GM18511 (cell line): ENCODE results near the gene ACTRT1.

Experiments
- ATAC-seq: cut with Tn5 transposase; IDR thresholded peaks from one replicate; pipeline ENCODE4 v1.9.1; 2021; ENCODE audit warnings: mild to moderate bottlenecking, moderate library complexity; ENCODE audit not compliant: unreplicated experiment

Gene ACTRT1

GRCh38 chrX:128052303-128052702, at the start of gene ACTRT1:
ACTRT1 (minus strand) TSS chrX:128052403; CDS start chrX:128052206, 197 bp downstream.
- no peak for ATAC-seq

- no peak for ATAC-seq
Observed at GRCh38 chrX:128078545-128078944, 26.3 kb upstream of the ACTRT1 start.

DNA sequence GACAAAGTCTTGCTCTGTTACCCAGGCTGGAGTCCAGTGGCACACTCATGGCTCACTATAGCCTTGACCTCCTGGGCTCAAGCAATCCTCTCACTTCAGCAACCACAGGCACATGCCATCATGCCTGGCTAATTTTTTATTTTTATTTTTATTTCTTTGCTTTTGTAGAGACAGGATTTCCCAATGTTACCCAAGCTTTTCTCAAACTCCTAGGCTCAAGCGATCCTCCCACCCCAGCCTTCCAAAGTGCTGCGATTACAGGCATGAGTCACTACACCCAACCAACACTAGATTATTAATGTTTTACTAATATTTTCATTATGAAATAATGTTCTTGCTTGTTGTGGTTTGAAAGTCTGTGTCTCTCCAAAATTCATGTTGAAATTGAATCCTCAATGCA, 5.2 kb upstream of the ACTRT1 start:
- ATAC-seq: no peak

DNA sequence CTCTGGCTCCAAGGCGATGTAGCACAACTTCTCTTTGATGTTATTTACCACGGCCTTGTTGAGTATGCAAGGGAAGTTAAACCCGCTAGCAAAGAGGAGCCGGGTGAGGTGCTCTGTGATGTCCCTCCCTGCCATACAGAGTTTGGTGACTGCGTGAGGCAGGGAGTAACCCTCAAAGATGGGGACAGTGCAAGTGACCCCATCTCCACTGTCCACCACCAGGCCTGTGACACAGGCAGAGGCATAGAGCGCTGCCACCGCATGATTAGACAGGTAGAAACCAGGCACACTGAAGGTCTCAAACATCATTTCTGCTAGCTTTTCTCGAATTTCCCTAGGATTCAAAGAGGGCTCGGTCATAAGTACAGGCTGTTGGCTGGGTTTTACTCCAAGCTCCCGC, 677 bp downstream of the ACTRT1 start:
- ATAC-seq: no peak

GRCh38 chrX:128035318-128035717, 16.9 kb downstream of the ACTRT1 start:
- no peak for ATAC-seq

- ATAC-seq: no peak
Observed at GRCh38 chrX:128021566-128021965, 30.6 kb downstream of the ACTRT1 start.

DNA sequence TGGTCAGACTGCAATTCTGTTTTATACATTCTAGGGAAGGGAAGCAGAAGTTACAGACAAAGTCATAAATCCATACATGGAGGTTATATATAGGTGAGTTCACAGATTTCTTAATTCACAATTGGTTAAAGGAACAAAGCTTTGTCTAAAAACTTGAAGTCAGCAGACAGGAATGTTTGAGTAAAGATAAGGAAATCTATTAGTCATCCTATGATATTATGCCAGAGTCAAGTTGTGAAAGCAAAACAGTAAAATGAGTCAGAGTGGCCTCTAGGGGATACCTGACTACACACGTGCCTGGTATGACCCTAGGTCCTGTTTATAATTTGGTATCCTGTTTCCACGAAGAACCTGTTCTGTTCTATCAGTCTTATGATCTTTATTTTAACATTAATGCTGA, 31.5 kb downstream of the ACTRT1 start:
- no peak for ATAC-seq

GRCh38 chrX:128019218-128019617, 33.0 kb downstream of the ACTRT1 start:
- no peak for ATAC-seq

GRCh38 chrX:128012015-128012414, 40.2 kb downstream of the ACTRT1 start:
- ATAC-seq: no peak

- ATAC-seq: no peak
Observed at GRCh38 chrX:128007882-128008281, 44.3 kb downstream of the ACTRT1 start.
